Neural cell (in vitro differentiated cells): ENCODE data around the gene HNRNPF. TPM values are rescaled to one million over a fixed set of nuclear protein-coding genes. Genes with fewer than 3 reads are reported as not detected.

Source experiments
- H2AFZ ChIP-seq: fragments of 200-600, 300-800 bp; sonication (generic), shearing (Covaris generic); 2 replicates; pipeline ENCODE4 v1.6.0; 2014; ENCODE audit warnings: low read depth, mild to moderate bottlenecking, antibody characterized with exemption, low read length, moderate library complexity
- H3F3A ChIP-seq: fragments of 200-600 bp; shearing (Covaris generic); 2 replicates; pipeline ENCODE4 v1.6.1; 2016; ENCODE audit warnings: mild to moderate bottlenecking, moderate library complexity, mixed read lengths, antibody characterized with exemption, low read length; ENCODE audit not compliant: insufficient read depth, poor library complexity, severe bottlenecking
- H3K27ac ChIP-seq: fragments of 200-600, 300-800 bp; sonication (generic), shearing (Covaris generic); 2 replicates; pipeline ENCODE4 v1.5.1; 2014; ENCODE audit warnings: mild to moderate bottlenecking, low read length, moderate library complexity
- H3K27me3 ChIP-seq: fragments of 300-800, 200-600 bp; sonication (generic), shearing (Covaris generic); 2 replicates; pipeline ENCODE4 v1.6.0; 2014; ENCODE audit warnings: mild to moderate bottlenecking, low read depth, low read length, moderate library complexity; ENCODE audit not compliant: insufficient read depth
- H3K36me3 ChIP-seq: fragments of 300-800, 200-600 bp; sonication (generic), shearing (Covaris generic); 2 replicates; pipeline ENCODE4 v1.5.1; 2014; ENCODE audit warnings: mild to moderate bottlenecking, antibody characterized with exemption, low read length, moderate library complexity; ENCODE audit not compliant: insufficient read depth
- H3K4me2 ChIP-seq: fragments of 300-800, 200-600 bp; sonication (generic), shearing (Covaris generic); 2 replicates; pipeline ENCODE4 v1.6.0; 2014; ENCODE audit warnings: mild to moderate bottlenecking, low read length
- H3K4me3 ChIP-seq: fragments of 300-800, 200-600 bp; sonication (generic), shearing (Covaris generic); 2 replicates; pipeline ENCODE4 v1.5.1; 2014; ENCODE audit warnings: mild to moderate bottlenecking, low read length, moderate library complexity
- H3K79me2 ChIP-seq: fragments of 200-600 bp; shearing (Covaris generic); replicated peaks from 2 replicates; pipeline ENCODE4 v1.6.0; 2014; ENCODE audit warnings: mild to moderate bottlenecking, low read length, moderate library complexity; ENCODE audit not compliant: insufficient read depth
- H3K9ac ChIP-seq: fragments of 300-800, 200-600 bp; sonication (generic), shearing (Covaris generic); 2 replicates; pipeline ENCODE4 v1.6.1; 2016; ENCODE audit warnings: mild to moderate bottlenecking, low read length, mixed read lengths
- H3K9me2 ChIP-seq: fragments of 200-600 bp; shearing (Covaris generic); 2 replicates; pipeline ENCODE4 v1.6.1; 2016; ENCODE audit warnings: mild to moderate bottlenecking, low read length, mixed read lengths; ENCODE audit not compliant: insufficient read depth
- H3K9me3 ChIP-seq: fragments of 200-600, 300-800 bp; sonication (generic), shearing (Covaris generic); 2 replicates; pipeline ENCODE4 v1.6.1; 2016; ENCODE audit warnings: mild to moderate bottlenecking, mixed run types, low read length, moderate library complexity, mixed read lengths
- H4K20me1 ChIP-seq: fragments of 200-600 bp; shearing (Covaris generic); 2 replicates; pipeline ENCODE4 v1.6.1; 2016; ENCODE audit warnings: mild to moderate bottlenecking, mixed run types; ENCODE audit not compliant: insufficient read depth
- CTCF ChIP-seq: fragments of 450-650 bp; IDR thresholded peaks from 2 replicates; pipeline ENCODE4 v1.5.1; 2014; ENCODE audit warnings: antibody characterized with exemption, mild to moderate bottlenecking, moderate library complexity; ENCODE audit not compliant: poor library complexity, severe bottlenecking
- EP300 ChIP-seq: fragments of 450-650 bp; conservative IDR thresholded peaks from 2 replicates; pipeline ENCODE4 v1.6.1; 2014; ENCODE audit warnings: antibody characterized with exemption, mild to moderate bottlenecking, moderate library complexity; ENCODE audit not compliant: poor library complexity, severe bottlenecking
- EZH2 ChIP-seq: fragments of 200-600, 300-800 bp; shearing (Covaris generic), sonication (generic); IDR thresholded peaks from 2 replicates; pipeline ENCODE4 v1.6.1; 2014; ENCODE audit warnings: antibody characterized with exemption, low read length, borderline replicate concordance, mild to moderate bottlenecking; ENCODE audit not compliant: insufficient read depth, poor library complexity, severe bottlenecking
- MXI1 ChIP-seq: fragments of 450-650 bp; conservative IDR thresholded peaks from 2 replicates; pipeline ENCODE4 v1.6.1; 2014; ENCODE audit warnings: antibody characterized with exemption, mild to moderate bottlenecking; ENCODE audit not compliant: poor library complexity, severe bottlenecking
- POLR2AphosphoS5 ChIP-seq: IDR thresholded peaks from 2 replicates; pipeline ENCODE4 v1.6.1; 2012
- RAD21 ChIP-seq: fragments of 450-650 bp; conservative IDR thresholded peaks from 2 replicates; pipeline ENCODE4 v1.6.1; 2014; ENCODE audit warnings: antibody characterized with exemption, mild to moderate bottlenecking, moderate library complexity
- REST ChIP-seq: IDR thresholded peaks from 2 replicates; pipeline ENCODE4 v1.6.1; 2012; ENCODE audit warnings: borderline replicate concordance
- SMC3 ChIP-seq: fragments of 450-650 bp; conservative IDR thresholded peaks from 2 replicates; pipeline ENCODE4 v1.6.1; 2014; ENCODE audit warnings: antibody characterized with exemption, mild to moderate bottlenecking, moderate library complexity; ENCODE audit not compliant: poor library complexity
- TAF1 ChIP-seq: IDR thresholded peaks from 2 replicates; pipeline ENCODE4 v1.6.1; 2012; ENCODE audit warnings: low read depth
- polyA plus RNA-seq: library from polyadenylated mRNA; depleted of rRNA; stranded (reverse); fragments of >200 nt; gene quantifications from 2 replicates; pipeline ENCODE4 v1.2.3, GENCODE V29; 2014

The HNRNPF gene
- polyA plus RNA-seq, 1 donor from 2014 or later: 65.0 TPM

- Histone ChIP-seq H3K9me2 (no peaks in the 10 kb centered on the region), H3F3A (no peaks in the 10 kb centered on the region), H3K27ac (no peak overlapping the region), H3K4me2 (no peak overlapping the region), H3K4me3 (no peak overlapping the region), H4K20me1 (no peaks in the 10 kb centered on the region), H3K36me3 (no peaks in the 10 kb centered on the region), H3K79me2 (no peaks in the 10 kb centered on the region), H2AFZ (no peak overlapping the region), H3K9ac (no peak overlapping the region), H3K9me3 (no peaks in the 10 kb centered on the region), H3K27me3 (no peaks in the 10 kb centered on the region)
- TF ChIP-seq POLR2AphosphoS5: no peak
- no peak for TF ChIP-seq TAF1
- no peak for TF ChIP-seq SMC3
- TF ChIP-seq EZH2: no peak
- TF ChIP-seq REST: no peak
- TF ChIP-seq RAD21: no peak
- no peak for TF ChIP-seq MXI1
- TF ChIP-seq CTCF: no peak
- no peak for TF ChIP-seq EP300
These were observed 31.5 kb downstream of the HNRNPF start for GRCh38 chr10:43377424-43377883.

GRCh38 chr10:43376828-43377423, 32.1 kb downstream of the HNRNPF start:
- no peak overlapping the region for H3K4me3 ChIP-seq

More at GRCh38 chr10:43376828-43377423, 32.1 kb downstream of the HNRNPF start:
- H3K27ac ChIP-seq: no peak overlapping the region
- no peaks in the 10 kb centered on the region for H3K36me3 ChIP-seq
- no peak overlapping the region for H3K9ac ChIP-seq
- no peaks in the 10 kb centered on the region for H3K9me3 ChIP-seq
- H3K27me3 ChIP-seq: no peaks in the 10 kb centered on the region
- no peaks in the 10 kb centered on the region for H4K20me1 ChIP-seq
- H3K9me2 ChIP-seq: no peaks in the 10 kb centered on the region
- no peak overlapping the region for H2AFZ ChIP-seq
- no peaks in the 10 kb centered on the region for H3F3A ChIP-seq
- H3K4me2 ChIP-seq: no peak overlapping the region
- TF ChIP-seq SMC3: no peak
- TF ChIP-seq EZH2: no peak
- TF ChIP-seq TAF1: no peak
- TF ChIP-seq CTCF: no peak
- no peak for TF ChIP-seq REST
- TF ChIP-seq EP300: no peak
- TF ChIP-seq RAD21: no peak
- no peak for TF ChIP-seq POLR2AphosphoS5
- TF ChIP-seq MXI1: no peak
- no peaks in the 10 kb centered on the region for H3K79me2 ChIP-seq
